GM18511 (cell line): Measurements from ENCODE around the gene SYTL5.

Experiments used
- ATAC-seq: cut with Tn5 transposase; IDR thresholded peaks from one replicate; pipeline ENCODE4 v1.9.1; 2021; ENCODE audit warnings: mild to moderate bottlenecking, moderate library complexity; ENCODE audit not compliant: unreplicated experiment

SYTL5 gene

DNA sequence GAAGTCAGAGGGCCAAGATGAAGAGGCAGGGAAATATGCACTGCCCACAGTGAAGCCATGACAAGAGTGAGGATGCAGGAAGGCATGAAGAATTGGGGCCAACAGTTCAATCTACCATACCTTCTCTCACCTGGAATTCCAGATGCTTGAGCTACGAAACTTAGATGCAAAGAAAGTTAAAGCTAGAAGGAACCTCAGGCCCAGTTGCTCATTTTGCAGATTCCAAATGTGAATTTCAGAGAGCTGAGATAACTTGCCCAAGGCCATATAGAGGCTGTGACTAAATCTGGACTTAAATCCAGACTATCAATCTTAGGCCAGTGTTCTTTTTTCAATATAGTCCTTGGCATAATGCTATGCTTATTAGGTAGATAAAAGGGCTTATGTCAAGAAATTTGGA, 121.6 kb downstream of the SYTL5 start:
- no peak for ATAC-seq

DNA sequence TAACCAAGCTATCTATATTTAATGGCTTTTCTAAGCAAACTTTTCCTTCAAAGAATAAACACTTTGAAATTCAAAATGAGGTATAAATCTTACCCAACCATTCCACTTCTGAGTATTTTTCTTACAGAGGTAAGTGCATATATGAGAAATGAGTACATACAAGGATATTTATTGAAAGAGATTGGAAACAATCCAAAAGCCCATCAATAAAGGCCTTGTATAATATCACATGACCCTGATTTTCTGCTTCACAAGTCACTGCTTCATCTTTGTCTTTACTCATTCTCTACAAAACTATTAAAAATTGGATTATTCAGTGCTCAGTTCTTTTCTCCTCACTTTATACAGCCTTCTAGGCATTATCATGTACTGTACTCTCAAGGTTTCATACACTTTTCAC, 123.0 kb downstream of the SYTL5 start:
- no peak for ATAC-seq

- no peak for ATAC-seq
These were observed 132.0 kb downstream of the SYTL5 start for GRCh38 chrX:38138157-38138891.

- ATAC-seq = no peak
These were observed 132.5 kb downstream of the SYTL5 start for GRCh38 chrX:38138900-38139299.

DNA sequence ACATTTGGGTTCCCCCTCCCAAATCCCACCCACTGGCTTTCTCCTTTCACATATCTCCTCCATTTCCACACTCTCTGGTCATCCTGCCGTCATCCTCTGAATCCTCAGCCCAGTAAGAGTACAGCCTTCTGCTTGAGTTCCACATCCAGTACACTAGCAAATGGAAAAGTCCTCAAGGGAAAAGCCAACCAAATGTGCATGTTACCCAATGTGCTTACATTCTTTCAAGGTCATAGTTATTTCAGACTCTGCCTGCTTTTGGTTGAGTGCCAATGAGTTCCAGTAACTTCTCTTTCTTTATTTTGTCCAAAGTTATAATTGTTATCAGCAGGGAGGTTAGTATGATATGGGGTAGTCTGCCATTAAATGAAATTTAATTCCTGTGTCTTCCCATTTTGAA, 136.3 kb downstream of the SYTL5 start:
- ATAC-seq = no peak

DNA sequence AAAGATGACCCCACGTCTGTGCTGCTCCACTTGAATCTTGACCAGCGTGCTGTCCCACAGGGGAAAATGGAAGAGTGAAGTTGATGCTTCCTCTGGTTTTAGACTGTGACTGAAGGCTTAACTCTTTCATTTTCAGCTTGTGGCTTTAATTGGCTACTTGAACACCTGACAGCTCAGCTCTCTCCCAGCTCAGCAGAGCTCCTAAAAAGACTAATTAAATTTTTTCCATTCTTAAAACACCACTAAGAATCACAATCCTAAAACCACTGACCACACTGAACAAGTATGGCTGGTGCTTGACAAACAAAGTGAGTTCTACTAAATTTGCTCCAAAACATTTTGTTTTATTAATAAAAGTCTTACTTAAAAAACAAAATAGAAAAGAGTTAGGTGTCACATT, 142.7 kb downstream of the SYTL5 start:
- no peak for ATAC-seq

GRCh38 chrX:38150993-38151392, 144.6 kb downstream of the SYTL5 start:
- ATAC-seq = no peak

DNA sequence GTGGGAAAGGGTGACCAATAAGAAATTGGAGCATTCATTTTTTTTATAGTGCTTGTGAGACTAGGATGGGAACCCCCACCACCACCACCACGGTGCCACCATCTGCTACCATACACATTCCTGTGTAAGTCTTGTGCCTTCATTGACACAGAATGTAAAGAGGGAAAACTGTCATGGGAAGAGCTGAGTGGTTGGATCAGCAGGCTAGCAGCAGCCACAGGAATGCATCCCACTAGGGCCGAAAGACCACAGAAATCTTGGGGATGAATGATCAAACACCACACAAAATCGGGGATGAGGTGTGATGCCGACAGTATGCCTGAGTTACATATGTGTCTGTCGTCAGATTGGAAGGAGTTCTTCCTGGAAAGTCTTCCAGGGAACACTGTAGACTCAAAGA, 145.1 kb downstream of the SYTL5 start:
- no peak for ATAC-seq

DNA sequence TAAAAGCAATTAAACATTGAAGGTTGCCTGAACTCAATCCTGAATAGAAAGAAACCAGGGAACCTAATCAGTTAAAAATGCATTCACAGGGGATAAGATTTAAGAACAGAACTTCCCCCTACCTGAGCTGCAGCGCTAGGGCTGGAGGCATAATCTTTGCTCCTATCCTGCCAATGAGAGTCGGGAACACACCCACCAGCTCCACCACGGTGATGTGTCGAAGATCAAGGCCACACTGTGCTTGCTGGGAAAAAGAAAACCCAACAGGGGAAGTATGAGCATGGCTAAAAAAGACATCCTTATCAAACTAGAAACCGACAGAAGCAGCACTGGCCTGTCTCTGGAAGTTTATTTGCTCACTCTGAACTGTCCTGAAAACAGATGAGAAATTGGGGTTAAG, 148.0 kb downstream of the SYTL5 start:
- no peak for ATAC-seq

DNA sequence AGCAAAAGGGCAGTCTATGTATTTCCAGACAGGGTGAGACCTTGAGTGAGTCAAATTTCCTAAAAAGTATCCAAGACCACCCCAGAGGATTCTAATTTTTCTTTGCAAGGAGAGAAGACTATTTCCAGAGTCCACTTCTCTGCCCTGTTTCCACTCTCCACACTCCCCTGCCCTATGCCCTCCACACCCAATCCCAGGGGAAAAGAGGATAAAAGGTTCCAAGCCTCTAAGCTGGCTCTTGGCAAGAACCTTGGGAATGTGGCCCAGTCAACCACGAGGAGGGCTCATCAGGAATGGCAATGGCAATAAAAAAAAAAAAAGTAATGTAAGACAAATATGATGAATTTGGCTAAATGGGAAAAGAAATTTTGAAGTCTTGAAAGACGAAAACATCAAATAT, 148.5 kb downstream of the SYTL5 start:
- no peak for ATAC-seq

GRCh38 chrX:38156838-38157237, 150.5 kb downstream of the SYTL5 start:
- no peak for ATAC-seq

- ATAC-seq = no peak
These were observed 156.8 kb downstream of the SYTL5 start for GRCh38 chrX:38163193-38163592.

- no peak for ATAC-seq
These were observed 158.7 kb downstream of the SYTL5 start for GRCh38 chrX:38165023-38165422.

DNA sequence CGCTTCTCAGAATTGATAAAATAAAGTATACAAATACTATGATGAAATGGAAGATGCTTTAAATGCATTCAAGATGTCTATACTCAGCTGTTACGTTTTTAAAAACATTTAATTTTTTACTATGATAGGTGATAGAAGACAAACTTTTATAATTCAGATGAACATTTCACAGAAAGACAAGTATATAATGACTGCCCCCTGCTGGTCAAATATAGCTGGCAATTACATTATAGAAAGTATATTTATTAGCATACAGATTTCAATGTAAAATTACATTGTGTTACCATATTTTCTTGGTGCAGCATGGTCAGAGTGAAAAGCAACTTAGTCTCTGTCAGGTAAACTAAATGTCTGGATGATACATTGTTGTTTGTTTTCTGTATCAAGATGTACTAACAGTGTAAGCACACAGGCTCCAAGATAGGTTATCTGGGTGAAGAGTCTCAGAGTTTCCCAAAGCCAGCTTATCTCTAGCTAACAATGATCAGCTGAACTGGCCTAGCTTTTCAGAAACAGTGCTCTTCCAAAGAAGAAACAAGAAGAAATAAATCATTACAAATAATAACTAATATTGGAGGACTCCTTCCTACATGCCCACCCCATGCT, 160.2 kb downstream of the SYTL5 start:
- ATAC-seq = no peak

GRCh38 chrX:38170556-38170955, 164.2 kb downstream of the SYTL5 start:
- no peak for ATAC-seq

DNA sequence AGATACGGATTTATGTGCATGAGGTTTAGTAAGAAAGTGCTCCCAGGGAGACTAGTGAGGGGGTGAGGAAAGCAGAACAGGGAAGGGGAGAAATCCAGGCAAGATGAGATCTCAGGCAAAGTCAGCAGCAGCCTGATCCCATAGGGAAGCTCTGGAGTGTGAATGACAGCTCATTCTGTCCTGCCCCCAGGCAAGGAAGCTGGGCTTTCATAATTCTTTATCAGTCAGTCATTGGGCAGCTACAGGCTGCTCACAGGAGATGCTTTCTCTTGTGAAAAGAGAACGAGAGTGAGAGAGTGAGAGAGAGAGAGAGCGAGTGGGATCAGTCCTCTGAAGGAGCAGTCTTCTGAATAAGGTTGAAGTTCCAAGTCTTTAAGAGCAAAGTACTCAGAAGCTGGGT, 166.2 kb downstream of the SYTL5 start:
- ATAC-seq = no peak

GRCh38 chrX:38175139-38175538, 168.8 kb downstream of the SYTL5 start:
- ATAC-seq = no peak

- no peak for ATAC-seq
These were observed 172.0 kb downstream of the SYTL5 start for GRCh38 chrX:38178396-38178795.
